HL-60 (cell line): ENCODE results near the gene ZKSCAN4.

ENCODE experiments used
- DNase-seq, 2 experiments: peaks; one replicate each; pipeline ENCODE4 v3.0.0-alpha.2; 2010 to 2020; ENCODE audit warnings: low read depth in 1 of 2, low spot score in 1 of 2
- H3K27ac ChIP-seq: fragments of 250-450 bp; sonication (Bioruptor Pico); replicated peaks from 2 replicates; pipeline ENCODE4 v1.5.1; 2020; ENCODE audit warnings: mild to moderate bottlenecking, moderate library complexity
- H3K27me3 ChIP-seq: fragments of 250-450 bp; sonication (Bioruptor Pico); 2 replicates; pipeline ENCODE4 v1.5.1; 2021; ENCODE audit warnings: mild to moderate bottlenecking, moderate library complexity; ENCODE audit not compliant: insufficient read depth, poor library complexity, severe bottlenecking
- H3K4me3 ChIP-seq: replicated peaks from 2 replicates; pipeline ENCODE4 v1.5.1; 2011; ENCODE audit warnings: mild to moderate bottlenecking, control low read depth, low read length; ENCODE audit not compliant: insufficient read depth
- GABPA ChIP-seq: IDR thresholded peaks from 2 replicates; pipeline ENCODE4 v1.6.1; 2012; ENCODE audit warnings: low read depth
- POLR2AphosphoS5 ChIP-seq: IDR thresholded peaks from 2 replicates; pipeline ENCODE4 v1.6.1; 2012; ENCODE audit warnings: low read depth
- REST ChIP-seq: IDR thresholded peaks from 2 replicates; pipeline ENCODE4 v1.6.1; 2012; ENCODE audit warnings: low read depth; ENCODE audit not compliant: insufficient replicate concordance
- SPI1 ChIP-seq: IDR thresholded peaks from 2 replicates; pipeline ENCODE4 v1.6.1; 2012; ENCODE audit warnings: low read depth, mild to moderate bottlenecking, borderline replicate concordance
- TF ChIP-seq, protein P1 (sequence below): IDR thresholded peaks from one replicate; pipeline ENCODE4 v1.5.1; 2011; ENCODE audit warnings: low read length, control low read depth, inconsistent platforms; ENCODE audit not compliant: insufficient read depth

ZKSCAN4 gene

GRCh38 chr6:28243946-28244345, 8.1 kb downstream of the ZKSCAN4 start:
- Histone ChIP-seq H3K27ac (no peak overlapping the region), H3K27me3 (no peaks in the 10 kb centered on the region), H3K4me3 (no peak overlapping the region)
- TF ChIP-seq GABPA, result no peak
- no peak for TF ChIP-seq REST
- TF ChIP-seq, protein P1, sequence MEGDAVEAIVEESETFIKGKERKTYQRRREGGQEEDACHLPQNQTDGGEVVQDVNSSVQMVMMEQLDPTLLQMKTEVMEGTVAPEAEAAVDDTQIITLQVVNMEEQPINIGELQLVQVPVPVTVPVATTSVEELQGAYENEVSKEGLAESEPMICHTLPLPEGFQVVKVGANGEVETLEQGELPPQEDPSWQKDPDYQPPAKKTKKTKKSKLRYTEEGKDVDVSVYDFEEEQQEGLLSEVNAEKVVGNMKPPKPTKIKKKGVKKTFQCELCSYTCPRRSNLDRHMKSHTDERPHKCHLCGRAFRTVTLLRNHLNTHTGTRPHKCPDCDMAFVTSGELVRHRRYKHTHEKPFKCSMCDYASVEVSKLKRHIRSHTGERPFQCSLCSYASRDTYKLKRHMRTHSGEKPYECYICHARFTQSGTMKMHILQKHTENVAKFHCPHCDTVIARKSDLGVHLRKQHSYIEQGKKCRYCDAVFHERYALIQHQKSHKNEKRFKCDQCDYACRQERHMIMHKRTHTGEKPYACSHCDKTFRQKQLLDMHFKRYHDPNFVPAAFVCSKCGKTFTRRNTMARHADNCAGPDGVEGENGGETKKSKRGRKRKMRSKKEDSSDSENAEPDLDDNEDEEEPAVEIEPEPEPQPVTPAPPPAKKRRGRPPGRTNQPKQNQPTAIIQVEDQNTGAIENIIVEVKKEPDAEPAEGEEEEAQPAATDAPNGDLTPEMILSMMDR, result no peak
- TF ChIP-seq POLR2AphosphoS5, result no peak
- no peak for TF ChIP-seq SPI1
- no peak for DNase-seq

DNA sequence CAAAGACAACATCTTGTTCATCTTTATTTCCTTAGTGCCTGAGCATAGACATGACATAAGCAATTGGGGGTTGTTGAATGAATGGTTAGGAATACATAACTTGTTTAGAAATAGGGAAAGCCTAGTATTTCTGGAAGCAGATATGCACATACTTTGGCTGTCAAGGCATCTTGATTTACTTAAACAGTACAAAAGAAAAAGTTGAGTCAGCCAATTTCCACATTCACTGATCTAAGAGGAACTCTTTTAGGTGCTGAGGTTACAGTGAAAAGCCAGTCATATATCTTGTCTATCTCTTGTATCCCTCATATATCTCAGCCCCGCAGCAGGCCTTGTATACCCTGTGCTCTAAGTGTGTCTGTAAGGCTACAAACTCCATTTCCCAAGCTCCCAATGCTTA, 11.6 kb downstream of the ZKSCAN4 start:
- Histone ChIP-seq H3K27me3 (no peaks in the 10 kb centered on the region), H3K27ac (no peak overlapping the region), H3K4me3 (no peak overlapping the region)
- no peak for DNase-seq
- TF ChIP-seq GABPA (no peak), SPI1 (no peak), REST (no peak), POLR2AphosphoS5 (no peak)
- TF ChIP-seq, protein P1, result no peak

- H3K4me3 ChIP-seq, result no peak overlapping the region
- H3K27ac ChIP-seq, result no peak overlapping the region
- DNase-seq, result no peak
- TF ChIP-seq, protein P1, result no peak
- TF ChIP-seq POLR2AphosphoS5 (no peak), REST (no peak), GABPA (no peak), SPI1 (no peak)
- no peaks in the 10 kb centered on the region for H3K27me3 ChIP-seq
Measured at GRCh38 chr6:28239636-28240035, 12.4 kb downstream of the ZKSCAN4 start.
